Lower lobe of right lung (tissue), 2 donors: ENCODE measurements around the gene LEMD1. TPM values are rescaled to one million over a fixed set of nuclear protein-coding genes. Genes with fewer than 3 reads are reported as not detected.
A peak's percentile ranks its signal among the peaks of the same experiment; 100 is the strongest.

ENCODE experiments used
- ATAC-seq, 2 donors: fragments of 200-7000 bp; cut with Tn5 transposase; one replicate each; pipeline ENCODE4 v1.9.1; 2020 to 2022; ENCODE audit warnings: mild to moderate bottlenecking in 2 of 2, moderate library complexity in 2 of 2
- DNase-seq: peaks from one replicate; pipeline ENCODE4 v3.0.0-alpha.2; 2020
- H3K27ac ChIP-seq: fragments of 200-600 bp; one replicate; pipeline ENCODE4 v1.8.0; 2022
- H3K27me3 ChIP-seq: fragments of 200-600 bp; one replicate; pipeline ENCODE4 v1.8.0; 2022; ENCODE audit warnings: low read depth
- H3K36me3 ChIP-seq: fragments of 200-600 bp; one replicate; pipeline ENCODE4 v1.8.0; 2022; ENCODE audit warnings: mild to moderate bottlenecking
- H3K4me1 ChIP-seq: fragments of 200-600 bp; one replicate; pipeline ENCODE4 v1.8.0; 2022
- H3K4me3 ChIP-seq: fragments of 200-600 bp; one replicate; pipeline ENCODE4 v1.8.0; 2022; ENCODE audit warnings: mild to moderate bottlenecking
- H3K9me3 ChIP-seq: fragments of 200-600 bp; one replicate; pipeline ENCODE4 v1.8.0; 2022
- CTCF ChIP-seq: fragments of 200-600 bp; IDR thresholded peaks from one replicate; pipeline ENCODE4 v1.8.0; 2022; ENCODE audit warnings: antibody characterized with exemption, mild to moderate bottlenecking
- intact Hi-C: fragments of 100-400 bp; cut with DNase I; formaldehyde crosslinking; loops from one replicate; pipeline ENCODE4 v1.11.0; 2022
- microRNA-seq: library from miRNA; unstranded; fragments of <30 nt; microRNA quantifications from one replicate; pipeline ENCODE4 v1.2.0, GENCODE V29; 2020; ENCODE audit warnings: borderline number of aligned reads
- total RNA-seq: library from RNA; stranded (reverse); fragmentation: NEBNext Ultra II Directional; extraction: Animal tissue kit (Norgen Biotek cat#: 25700); gene quantifications from one replicate; pipeline ENCODE4 v1.2.1, GENCODE V29; 2021
- donor health status: DM: no; HTN: yes; CAD: no; lungs with severe emphysema.

LEMD1 gene
- total RNA-seq, 1 donor from 2014 or later, result not detected

- intact Hi-C loops, result no loop called here
- H3K27ac ChIP-seq, result no peak overlapping the region
- H3K4me3 ChIP-seq, result no peak overlapping the region
- H3K27me3 ChIP-seq, result no peaks in the 10 kb centered on the region
- no peak for TF ChIP-seq CTCF
- no peaks in the 10 kb centered on the region for H3K9me3 ChIP-seq
- DNase-seq, result no peak
- H3K4me1 ChIP-seq, result no peaks in the 10 kb centered on the region
- no peak for ATAC-seq
- H3K36me3 ChIP-seq, result no peaks in the 10 kb centered on the region
Measured at GRCh38 chr1:205332015-205332791, 89.7 kb downstream of the LEMD1 start.

Small RNA genes lying within 50 kb of the gene (microRNA-seq; reads per million reads assigned to microRNA genes)
- gene MIR135B, result 107 reads per million, percentile 53 among the genes with 10 or more reads in this experiment

Other genes with a start within 250 kb of the LEMD1 start
- gene DSTYK, start 210.4 kb downstream of the LEMD1 start, total RNA-seq, result 10.7 TPM
- gene TMCC2, start 194.1 kb downstream of the LEMD1 start, total RNA-seq, result 3.0 TPM
- gene NUAK2, start 100.3 kb downstream of the LEMD1 start, total RNA-seq, result 6.8 TPM
- 0.97 TPM for gene KLHDC8A, start 65.1 kb downstream of the LEMD1 start, total RNA-seq
- 1.0 TPM for gene BLACAT1, start 34.0 kb upstream of the LEMD1 start, total RNA-seq
- 36.6 TPM for gene CDK18, start 82.6 kb upstream of the LEMD1 start, total RNA-seq
- gene ELK4, start 210.0 kb upstream of the LEMD1 start, total RNA-seq, result 62.8 TPM